Measurements from ENCODE around the gene GNB1. TPM values are rescaled to one million over a fixed set of nuclear protein-coding genes. Genes with fewer than 3 reads are reported as not detected.

Gene GNB1
- total and polyA plus RNA-seq, 7 donors = 32.3 to 100 (median 70.1) TPM

GRCh38 chr1:1894354-1895059 is 3.6 kb upstream of the GNB1 start:
- peak overlapping the region; percentile 22 for H3K4me3 ChIP-seq
- no peaks in the 10 kb centered on the region for H3K36me3 ChIP-seq (ENCODE audit: insufficient read depth in 1 of 2, low read depth in 1 of 2)
- H3K27me3 ChIP-seq (ENCODE audit: insufficient read depth in 3 of 3, low read length in 2 of 3) = no peaks in the 10 kb centered on the region
- no peaks in the 10 kb centered on the region for H3K9me3 ChIP-seq
- ATAC-seq (no peak), DNase-seq (peak in 1 of 2 donors; percentile 57)
- no peak overlapping the region for H3K27ac ChIP-seq
- no peak for TF ChIP-seq CTCF (IDR thresholded peaks at IDR 0.05)
- intact Hi-C loops (cut with DNase I) = loop anchor here in 1 of 2 donors (5.0 kb wide), 2 partner anchors 117 to 137 kb away; partner anchors contain the start of gene NADK
- 12 to 15% (median 14%) methylated on average over 14 of the region's 14 CpGs for WGBS, 3 donors
- H3K4me1 ChIP-seq = peaks cover 22% of the 10 kb centered on the region

GRCh38 chr1:1893997-1894353 is 3.1 kb upstream of the GNB1 start:
- peaks cover 27% of the 10 kb centered on the region for H3K4me1 ChIP-seq
- ATAC-seq (no peak), DNase-seq (peak in 1 of 2 donors; percentile 44)
- intact Hi-C loops (cut with DNase I) = loop anchor here in 1 of 2 donors (5.0 kb wide), 2 partner anchors 117 to 137 kb away; partner anchors contain the start of gene NADK
- no peaks in the 10 kb centered on the region for H3K27me3 ChIP-seq (ENCODE audit: insufficient read depth in 3 of 3, low read length in 2 of 3)
- no peak for TF ChIP-seq CTCF (IDR thresholded peaks at IDR 0.05)
- H3K9me3 ChIP-seq = no peaks in the 10 kb centered on the region
- WGBS, 3 donors = 66 to 86% (median 82%) methylated on average over 2 of the region's 2 CpGs
- H3K27ac ChIP-seq = no peak overlapping the region
- H3K4me3 ChIP-seq = peak overlapping the region; percentile 22
- H3K36me3 ChIP-seq (ENCODE audit: insufficient read depth in 1 of 2, low read depth in 1 of 2) = no peaks in the 10 kb centered on the region

DNA sequence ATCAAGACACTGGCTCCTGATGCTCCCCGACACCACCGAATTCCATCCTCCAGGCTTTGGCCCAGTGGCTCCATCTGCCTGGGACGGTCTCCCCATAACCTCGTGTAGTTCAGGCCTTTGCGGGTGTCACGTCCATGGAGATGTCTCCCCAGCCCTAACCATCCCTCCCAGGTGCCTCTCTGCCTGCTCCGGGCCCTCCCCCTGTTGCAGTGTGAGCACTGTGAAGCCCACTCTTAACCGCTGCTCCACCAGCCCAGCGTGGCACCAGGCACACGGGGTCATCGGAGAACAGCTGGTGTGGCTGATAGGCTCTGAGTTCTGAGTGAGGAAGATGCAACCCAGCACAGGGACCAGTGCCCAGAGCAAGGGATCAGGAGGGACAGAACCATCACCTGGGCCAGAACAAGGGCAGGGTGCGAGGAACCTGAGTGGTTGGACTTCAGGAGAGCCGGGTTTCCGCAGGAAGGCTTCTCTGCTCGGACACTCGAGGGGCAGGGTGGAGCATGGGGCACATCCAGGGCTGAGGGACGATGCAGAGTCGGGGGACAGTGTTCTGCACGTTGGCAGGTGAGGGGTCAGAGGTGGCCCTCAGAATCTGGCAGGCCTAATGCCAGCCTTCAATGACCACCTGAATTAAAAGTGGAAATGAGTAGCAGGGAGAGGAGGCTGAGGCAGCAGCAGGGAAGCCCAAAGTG is 2.6 kb upstream of the GNB1 start:
- H3K36me3 ChIP-seq (ENCODE audit: insufficient read depth in 1 of 2, low read depth in 1 of 2) = no peaks in the 10 kb centered on the region
- H3K4me1 ChIP-seq = peaks cover 33% of the 10 kb centered on the region
- H3K9me3 ChIP-seq = no peaks in the 10 kb centered on the region
- 74 to 79% (median 75%) methylated on average over 19 of the region's 19 CpGs for WGBS, 3 donors
- H3K27me3 ChIP-seq (ENCODE audit: insufficient read depth in 3 of 3, low read length in 2 of 3) = no peaks in the 10 kb centered on the region
- intact Hi-C loops (cut with DNase I) = loop anchor here in 1 of 2 donors (5.0 kb wide), 2 partner anchors 116 to 136 kb away; partner anchors contain the start of gene NADK
- H3K4me3 ChIP-seq = no peak overlapping the region
- H3K27ac ChIP-seq = no peak overlapping the region
- TF ChIP-seq CTCF (IDR thresholded peaks at IDR 0.05) = no peak
- ATAC-seq = no peak
- peak in 1 of 2 donors; percentile 50 for DNase-seq

GRCh38 chr1:1892763-1893120 is 1.9 kb upstream of the GNB1 start:
- Histone ChIP-seq H3K36me3 (ENCODE audit: insufficient read depth in 1 of 2, low read depth in 1 of 2) (no peaks in the 10 kb centered on the region), H3K9me3 (no peaks in the 10 kb centered on the region), H3K4me1 (peaks cover 40% of the 10 kb centered on the region), H3K27ac (peak overlapping the region; percentile 88), H3K27me3 (ENCODE audit: insufficient read depth in 3 of 3, low read length in 2 of 3) (no peaks in the 10 kb centered on the region), H3K4me3 (peak overlapping the region; percentile 97)
- no peak for TF ChIP-seq CTCF (IDR thresholded peaks at IDR 0.05)
- WGBS, 3 donors = 73 to 89% (median 81%) methylated on average over 6 to 7 of the region's 7 CpGs
- ATAC-seq (no peak), DNase-seq (peak in 1 of 2 donors; percentile 48)
- intact Hi-C loops (cut with DNase I) = loop anchor here in 1 of 2 donors (5.0 kb wide), 2 partner anchors 115 to 135 kb away; partner anchors contain the start of gene NADK
